LNCaP clone FGC (cell line): Measurements from ENCODE around the gene MAP4K1.
"Not testable (repeated sequence)": the region's sequence is repeated elsewhere in the genome, so short reads cannot be mapped to it uniquely, and the experiment has no call there.

Source experiments
- DNase-seq: peaks from one replicate; pipeline ENCODE4 v3.0.0-alpha.2; 2011; ENCODE audit warnings: low read depth
- H3K4me3 ChIP-seq: 2 replicates; pipeline ENCODE4 v1.5.1; 2011; ENCODE audit warnings: mild to moderate bottlenecking, low read depth, low read length, control low read depth
- TF ChIP-seq, protein P1 (sequence below): IDR thresholded peaks from 2 replicates; pipeline ENCODE4 v1.5.1; 2012; ENCODE audit warnings: mild to moderate bottlenecking; ENCODE audit not compliant: control insufficient read depth, insufficient read depth; ENCODE audit errors: extremely low read depth

MAP4K1 gene

DNA sequence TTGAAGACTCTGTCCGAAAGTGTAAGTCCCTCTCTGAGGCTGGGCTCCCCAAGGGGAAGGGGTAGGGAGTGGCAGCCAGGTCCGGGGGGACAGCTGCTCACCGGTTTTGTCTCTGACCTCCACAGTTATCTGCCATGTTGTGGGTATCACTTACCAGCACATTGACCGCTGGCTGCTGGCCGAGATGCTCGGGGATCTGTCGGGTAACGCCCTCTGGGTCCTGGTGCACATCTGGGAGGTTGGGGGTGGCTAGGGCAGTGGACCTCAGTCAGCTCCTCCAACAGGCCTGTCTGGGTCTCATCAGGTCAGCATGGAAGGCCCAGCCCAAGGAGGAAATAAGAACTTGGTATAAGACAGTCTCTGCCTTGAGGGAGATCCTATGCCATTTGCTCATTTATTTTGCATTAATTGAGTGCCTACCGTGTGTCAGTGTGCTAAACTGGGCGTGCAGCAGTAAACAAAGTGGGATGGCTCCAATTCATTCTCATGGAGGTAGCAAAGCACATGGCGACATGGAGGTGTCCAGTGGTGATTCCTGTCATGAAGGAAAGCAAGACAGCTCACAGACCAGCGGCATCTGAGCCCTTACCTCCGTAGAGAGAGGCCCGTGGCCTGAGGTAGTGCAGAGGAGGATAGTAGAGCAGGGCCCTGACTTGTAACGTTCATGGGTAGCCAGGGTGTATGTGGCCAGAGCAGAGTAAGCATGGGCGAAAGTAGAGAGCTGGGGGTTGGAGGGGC, 14.9 kb upstream of the MAP4K1 start:
- TF ChIP-seq, protein P1, sequence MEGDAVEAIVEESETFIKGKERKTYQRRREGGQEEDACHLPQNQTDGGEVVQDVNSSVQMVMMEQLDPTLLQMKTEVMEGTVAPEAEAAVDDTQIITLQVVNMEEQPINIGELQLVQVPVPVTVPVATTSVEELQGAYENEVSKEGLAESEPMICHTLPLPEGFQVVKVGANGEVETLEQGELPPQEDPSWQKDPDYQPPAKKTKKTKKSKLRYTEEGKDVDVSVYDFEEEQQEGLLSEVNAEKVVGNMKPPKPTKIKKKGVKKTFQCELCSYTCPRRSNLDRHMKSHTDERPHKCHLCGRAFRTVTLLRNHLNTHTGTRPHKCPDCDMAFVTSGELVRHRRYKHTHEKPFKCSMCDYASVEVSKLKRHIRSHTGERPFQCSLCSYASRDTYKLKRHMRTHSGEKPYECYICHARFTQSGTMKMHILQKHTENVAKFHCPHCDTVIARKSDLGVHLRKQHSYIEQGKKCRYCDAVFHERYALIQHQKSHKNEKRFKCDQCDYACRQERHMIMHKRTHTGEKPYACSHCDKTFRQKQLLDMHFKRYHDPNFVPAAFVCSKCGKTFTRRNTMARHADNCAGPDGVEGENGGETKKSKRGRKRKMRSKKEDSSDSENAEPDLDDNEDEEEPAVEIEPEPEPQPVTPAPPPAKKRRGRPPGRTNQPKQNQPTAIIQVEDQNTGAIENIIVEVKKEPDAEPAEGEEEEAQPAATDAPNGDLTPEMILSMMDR: no peak
- no peak overlapping the region for H3K4me3 ChIP-seq
- no peak for DNase-seq

DNA sequence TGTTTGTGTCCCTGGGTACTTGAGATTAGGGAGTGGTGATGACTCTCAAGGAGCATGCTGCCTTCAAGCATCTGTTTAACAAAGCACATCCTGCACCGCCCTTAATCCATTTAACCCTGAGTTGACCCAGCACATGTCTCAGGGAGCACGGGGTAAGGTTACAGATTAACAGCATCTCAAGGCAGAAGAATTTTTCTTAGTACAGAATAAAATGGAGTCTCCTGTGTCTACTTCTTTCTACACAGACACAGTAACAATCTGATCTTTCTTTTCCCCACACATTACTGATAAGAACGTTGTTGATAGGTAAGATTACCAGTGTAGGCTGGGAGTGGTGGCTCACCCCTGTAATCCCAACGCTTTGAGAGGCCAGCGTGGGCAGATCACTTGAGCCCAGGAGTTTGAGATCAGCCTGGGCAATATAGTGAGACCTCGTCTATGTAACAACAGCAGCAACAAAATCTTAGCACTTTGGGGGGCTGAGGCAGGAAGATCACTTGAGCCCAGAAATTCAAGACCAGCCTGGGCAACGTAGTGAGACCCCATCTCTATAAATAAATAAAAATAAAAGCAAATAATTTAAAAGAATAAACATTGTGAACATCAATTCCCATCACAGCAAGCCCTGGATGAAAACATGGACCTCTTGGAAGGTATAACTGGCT, 14.2 kb upstream of the MAP4K1 start:
- DNase-seq, H3K4me3 ChIP-seq: not testable (repeated sequence)

DNA sequence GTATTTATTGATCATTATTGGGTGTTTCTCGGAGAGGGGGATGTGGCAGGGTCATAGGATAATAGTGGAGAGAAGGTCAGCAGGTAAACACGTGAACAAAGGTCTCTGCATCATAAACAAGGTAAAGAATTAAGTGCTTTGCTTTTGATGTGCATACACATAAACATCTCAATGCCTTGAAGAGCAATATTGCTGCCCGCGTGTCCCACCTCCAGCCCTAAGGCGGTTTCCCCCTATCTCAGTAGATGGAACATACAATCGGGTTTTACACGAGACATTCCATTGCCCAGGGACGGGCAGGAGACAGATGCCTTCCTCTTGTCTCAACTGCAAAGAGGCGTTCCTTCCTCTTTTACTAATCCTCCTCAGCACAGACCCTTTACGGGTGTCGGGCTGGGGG, 13.5 kb upstream of the MAP4K1 start:
- DNase-seq, H3K4me3 ChIP-seq: not testable (repeated sequence)

DNA sequence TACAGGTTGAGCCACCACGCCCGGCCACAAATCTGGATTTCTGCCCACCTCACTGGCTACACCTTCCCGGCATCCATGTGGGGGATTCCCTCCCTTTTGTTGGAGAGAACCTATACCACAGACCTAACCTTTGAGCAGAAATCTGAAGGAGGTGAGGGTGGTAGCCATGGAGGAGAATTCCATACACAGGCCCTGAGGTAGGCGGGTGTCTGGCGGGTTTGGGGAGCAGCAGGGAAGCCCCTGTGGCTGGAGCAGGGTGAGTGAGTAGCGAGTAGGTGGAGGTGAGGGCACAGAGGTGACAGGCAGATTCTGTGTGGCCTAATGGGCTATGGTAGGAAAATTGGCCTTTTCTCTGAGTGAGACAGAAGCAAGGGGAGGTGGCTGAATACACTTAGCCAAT, 11.8 kb upstream of the MAP4K1 start:
- TF ChIP-seq, protein P1: no peak
- DNase-seq: no peak
- no peak overlapping the region for H3K4me3 ChIP-seq

DNA sequence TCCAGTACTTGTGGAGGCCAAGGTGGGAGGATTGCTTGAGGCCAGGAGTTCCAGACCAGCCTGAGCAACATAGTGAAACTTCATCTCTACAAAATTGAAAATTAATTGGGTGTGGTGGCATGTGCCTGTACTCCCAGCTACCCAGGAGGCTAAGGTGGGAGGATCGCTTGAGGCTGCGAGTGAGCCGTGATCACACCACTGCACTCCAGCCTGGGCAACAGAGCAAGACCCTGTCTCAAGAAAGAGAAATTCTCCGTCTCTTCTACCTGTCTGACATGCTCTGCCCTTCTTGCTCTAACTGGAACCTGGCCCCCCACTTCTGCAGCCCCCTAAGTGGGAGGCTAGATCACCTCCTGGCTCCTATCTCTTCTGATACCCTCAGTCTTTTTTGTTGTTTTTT, 8.6 kb upstream of the MAP4K1 start:
- TF ChIP-seq, protein P1: no peak
- DNase-seq: no peak
- no peak overlapping the region for H3K4me3 ChIP-seq

DNA sequence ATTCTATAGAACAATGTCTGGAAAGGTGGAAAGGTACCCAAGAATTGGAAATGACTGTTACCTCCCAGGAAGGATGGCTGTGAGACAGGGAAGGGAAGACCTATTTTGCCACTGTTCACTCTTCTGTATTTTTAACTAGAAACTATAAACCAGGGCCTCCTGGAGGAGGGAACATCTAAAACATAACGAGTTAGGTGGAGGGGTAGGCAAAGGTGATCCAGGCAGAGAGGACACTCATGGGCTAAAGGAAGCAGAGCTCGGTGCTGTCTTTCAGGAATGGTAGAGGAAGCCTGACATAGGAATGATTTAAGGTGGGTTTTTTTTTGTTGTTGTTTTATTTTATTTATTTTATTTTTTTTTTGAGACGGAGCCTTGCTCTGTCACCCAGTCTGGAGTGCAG, 7.1 kb upstream of the MAP4K1 start:
- DNase-seq: no peak
- H3K4me3 ChIP-seq: no peak overlapping the region
- TF ChIP-seq, protein P1: no peak

DNA sequence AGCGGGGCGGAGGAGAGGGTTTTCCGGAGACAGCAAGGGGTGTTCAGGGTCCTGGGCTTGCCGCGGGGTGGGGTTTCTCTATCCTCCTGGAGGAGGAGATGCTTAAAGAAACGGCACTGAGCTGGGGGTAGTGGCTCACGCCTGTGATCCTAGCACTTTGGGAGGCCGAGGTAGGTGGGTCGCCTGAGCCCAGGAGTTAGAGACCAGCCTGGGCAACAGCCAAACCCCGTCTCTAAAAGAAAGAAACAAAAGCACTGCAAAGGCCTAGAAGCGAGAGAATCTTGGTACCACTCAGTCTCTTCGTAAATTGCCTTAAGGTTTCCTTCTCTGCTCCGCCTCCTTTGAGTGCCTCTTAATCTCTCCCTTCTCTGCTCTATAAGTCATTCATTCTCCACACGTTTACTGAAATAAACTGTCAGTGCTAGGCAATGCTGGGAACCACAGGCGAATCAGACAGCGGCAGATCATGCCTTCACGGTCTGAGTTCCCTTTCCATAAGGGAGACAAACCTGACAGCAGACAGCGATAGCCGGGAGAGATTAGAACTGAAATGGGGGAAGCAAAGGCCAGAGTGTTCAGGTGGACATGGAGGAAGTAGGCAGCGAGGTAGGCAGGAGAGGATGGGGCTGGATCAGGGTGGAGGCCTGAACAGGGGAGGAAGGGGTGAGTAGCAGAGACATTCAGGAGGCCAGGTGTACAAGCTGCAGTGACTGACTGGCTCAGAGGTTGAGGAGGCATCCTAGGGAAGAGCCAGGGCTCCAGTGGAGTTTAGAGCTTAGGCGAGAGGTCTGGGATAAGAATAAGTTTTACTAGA, 1.8 kb upstream of the MAP4K1 start:
- no peak for DNase-seq
- TF ChIP-seq, protein P1: no peak
- H3K4me3 ChIP-seq: peak overlapping the region; percentile 100
